8988T (cell line): ENCODE measurements around the gene OR52I1.

Experiments
- DNase-seq: peaks from one replicate; pipeline ENCODE4 v3.0.0; 2011

Gene OR52I1

GRCh38 chr11:4615856-4616444 is 22.1 kb downstream of the OR52I1 start:
- DNase-seq = no peak

- no peak for DNase-seq
These were observed 25.7 kb downstream of the OR52I1 start for GRCh38 chr11:4619514-4619913.

- DNase-seq = no peak
These were observed 32.6 kb downstream of the OR52I1 start for GRCh38 chr11:4626207-4627099.

- DNase-seq = no peak
These were observed 42.3 kb downstream of the OR52I1 start for GRCh38 chr11:4636136-4636535.

GRCh38 chr11:4636962-4637661 is 43.3 kb downstream of the OR52I1 start, which contains the start of gene OR51D1:
Gene OR51D1 (plus strand): TSS chr11:4637477. CDS start chr11:4639791, 2,314 bp downstream.
- peak; percentile 56 for DNase-seq

- DNase-seq = no peak
These were observed 43.8 kb downstream of the OR52I1 start for GRCh38 chr11:4637662-4638047.

GRCh38 chr11:4639931-4640330 is 46.1 kb downstream of the OR52I1 start:
- DNase-seq = no peak

- DNase-seq = no peak
These were observed 47.7 kb downstream of the OR52I1 start for GRCh38 chr11:4641501-4641900.

GRCh38 chr11:4642043-4642442 is 48.2 kb downstream of the OR52I1 start:
- no peak for DNase-seq

- DNase-seq = no peak
These were observed 49.2 kb downstream of the OR52I1 start for GRCh38 chr11:4643076-4643475.

- DNase-seq = no peak
These were observed 49.8 kb downstream of the OR52I1 start, which contains the start of gene OR51E1 for GRCh38 chr11:4643682-4644081. Gene OR51E1 (plus strand): TSS chr11:4643982. CDS start chr11:4652527, 8,545 bp downstream.

- DNase-seq = no peak
These were observed 50.4 kb downstream of the OR52I1 start for GRCh38 chr11:4644233-4644632.
